Measurements from ENCODE around the gene C16orf92. TPM values are rescaled to one million over a fixed set of nuclear protein-coding genes. Genes with fewer than 3 reads are reported as not detected.

Gene C16orf92
- total RNA-seq, 2 donors from 2014 or later, result not detected

DNA sequence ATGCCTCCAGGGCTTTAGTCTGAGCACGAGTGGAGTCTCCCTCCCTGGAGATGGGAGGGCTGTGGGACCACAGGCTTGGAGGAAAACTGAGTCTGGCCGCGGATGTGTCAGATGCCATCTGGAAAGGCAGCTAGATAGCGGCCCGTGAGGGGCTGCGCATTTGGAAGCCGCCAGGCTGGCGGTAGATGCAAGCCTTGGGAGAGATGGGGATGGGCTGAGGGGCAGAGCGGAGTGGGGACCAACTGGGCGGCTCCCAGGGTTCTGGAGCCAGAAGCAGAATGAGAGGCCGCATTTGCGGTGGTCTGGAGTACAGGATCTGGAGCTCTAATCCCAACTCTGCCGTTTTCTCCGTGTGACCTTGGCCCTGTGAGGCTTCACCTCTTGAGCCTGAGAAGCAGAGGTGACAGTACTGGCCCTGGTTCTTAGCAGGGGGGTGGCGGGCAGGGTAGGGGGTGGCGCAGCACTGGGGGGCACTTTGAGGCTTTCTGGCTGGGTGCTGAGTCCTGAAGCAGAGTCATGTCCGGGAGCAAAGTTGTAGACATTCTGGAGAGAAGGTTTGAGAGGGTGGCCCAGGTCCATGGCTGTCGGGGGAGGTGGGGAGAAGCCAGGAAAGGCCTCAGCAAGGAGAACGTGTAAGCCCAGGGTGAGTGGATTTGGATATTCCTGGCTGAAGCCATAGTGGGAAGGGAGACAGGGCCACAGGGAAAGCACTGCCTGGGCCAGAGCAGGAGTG is 20.2 kb upstream of the C16orf92 start:
- DNase-seq, result no peak
- Mint-ChIP-seq H3K4me1 (no peaks in the 10 kb centered on the region), H3K9me3 (no peaks in the 10 kb centered on the region), H3K27me3 (ENCODE audit: insufficient read depth) (no peaks in the 10 kb centered on the region), H3K27ac (no peak overlapping the region), H3K36me3 (ENCODE audit: low read depth) (peaks cover 27% of the 10 kb centered on the region), H3K4me3 (no peak overlapping the region)
- Histone ChIP-seq H3K9ac (ENCODE audit: extremely low read depth, low read length, poor library complexity, severe bottlenecking) (no peak overlapping the region), H3K27me3 (ENCODE audit: control insufficient read depth, insufficient read depth, low read length, poor library complexity, severe bottlenecking) (no peaks in the 10 kb centered on the region), H3K4me1 (ENCODE audit: control insufficient read depth, insufficient read depth, low read length) (no peaks in the 10 kb centered on the region), H3K9me3 (ENCODE audit: control insufficient read depth, low read length) (no peaks in the 10 kb centered on the region), H3K36me3 (ENCODE audit: control insufficient read depth, insufficient read depth, low read length) (peaks cover 20% of the 10 kb centered on the region), H3K4me3 (ENCODE audit: low read length) (no peak overlapping the region), H3K27ac (ENCODE audit: low read depth, low read length) (no peak overlapping the region)
- TF ChIP-seq, protein P1, sequence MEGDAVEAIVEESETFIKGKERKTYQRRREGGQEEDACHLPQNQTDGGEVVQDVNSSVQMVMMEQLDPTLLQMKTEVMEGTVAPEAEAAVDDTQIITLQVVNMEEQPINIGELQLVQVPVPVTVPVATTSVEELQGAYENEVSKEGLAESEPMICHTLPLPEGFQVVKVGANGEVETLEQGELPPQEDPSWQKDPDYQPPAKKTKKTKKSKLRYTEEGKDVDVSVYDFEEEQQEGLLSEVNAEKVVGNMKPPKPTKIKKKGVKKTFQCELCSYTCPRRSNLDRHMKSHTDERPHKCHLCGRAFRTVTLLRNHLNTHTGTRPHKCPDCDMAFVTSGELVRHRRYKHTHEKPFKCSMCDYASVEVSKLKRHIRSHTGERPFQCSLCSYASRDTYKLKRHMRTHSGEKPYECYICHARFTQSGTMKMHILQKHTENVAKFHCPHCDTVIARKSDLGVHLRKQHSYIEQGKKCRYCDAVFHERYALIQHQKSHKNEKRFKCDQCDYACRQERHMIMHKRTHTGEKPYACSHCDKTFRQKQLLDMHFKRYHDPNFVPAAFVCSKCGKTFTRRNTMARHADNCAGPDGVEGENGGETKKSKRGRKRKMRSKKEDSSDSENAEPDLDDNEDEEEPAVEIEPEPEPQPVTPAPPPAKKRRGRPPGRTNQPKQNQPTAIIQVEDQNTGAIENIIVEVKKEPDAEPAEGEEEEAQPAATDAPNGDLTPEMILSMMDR (conservative IDR thresholded peaks at IDR 0.05), result no peak
- WGBS, 2 experiments (ENCODE audit: insufficient coverage in 1 of 2, insufficient read length in 1 of 2), result 88 to 91% methylated on average over 9 to 19 of the region's 19 CpGs

DNA sequence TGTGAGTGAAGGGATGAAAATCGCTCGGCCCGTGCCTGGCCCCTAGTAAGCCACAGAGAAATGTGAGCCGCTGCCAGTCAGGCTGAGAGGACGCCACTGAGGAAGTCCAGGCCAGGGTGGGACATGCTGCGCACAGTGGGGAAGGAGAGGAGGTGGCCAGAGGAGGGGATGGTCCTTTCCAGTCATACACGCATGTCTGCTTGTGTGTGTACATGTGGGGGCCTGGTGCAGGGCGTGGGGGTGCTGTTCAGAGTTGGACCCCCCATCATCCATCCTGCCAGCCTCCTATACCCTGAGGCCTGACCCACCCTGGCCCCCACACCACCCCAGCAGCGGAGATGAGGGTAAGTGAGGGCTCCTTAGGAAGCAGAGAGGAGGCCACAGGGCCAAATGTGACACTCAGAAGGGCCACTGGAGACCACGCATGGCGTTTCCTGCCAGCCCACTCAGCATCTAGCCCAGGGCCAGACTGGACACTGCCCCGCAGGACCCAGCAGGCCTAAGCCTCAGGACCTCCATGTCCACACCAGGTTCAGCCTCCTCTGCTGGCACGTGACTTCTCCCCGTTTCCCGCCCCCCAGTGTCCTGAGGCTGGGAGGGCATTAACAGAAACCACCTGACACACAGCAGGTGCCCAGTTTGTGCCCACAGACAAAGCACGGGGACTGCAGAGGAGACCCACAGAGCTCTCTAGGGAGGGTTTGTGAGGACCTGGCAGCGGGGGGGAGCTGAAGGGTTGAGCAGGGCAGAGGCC is 19.2 kb upstream of the C16orf92 start:
- no peaks in the 10 kb centered on the region for H3K4me1 Mint-ChIP-seq

DNA sequence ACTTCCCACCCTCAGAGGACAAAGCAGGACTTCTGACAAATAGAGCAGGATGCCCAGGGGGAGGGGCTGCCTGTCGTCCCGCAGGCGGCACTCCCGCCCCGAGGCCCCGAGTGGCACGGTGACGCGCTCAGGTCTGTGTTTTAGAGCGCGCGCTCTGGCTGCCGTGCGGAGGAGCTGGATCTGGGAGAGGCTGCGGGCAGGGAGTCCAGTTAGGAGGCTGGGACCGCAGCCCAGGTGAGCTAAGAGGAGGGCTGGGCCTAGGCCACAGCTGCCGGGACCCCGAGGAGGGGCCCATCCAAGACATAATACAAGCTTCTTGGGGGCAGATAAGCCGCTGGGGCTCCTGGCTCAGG is 18.6 kb upstream of the C16orf92 start:
- no peak for DNase-seq
- WGBS, 2 experiments (ENCODE audit: insufficient coverage in 1 of 2, insufficient read length in 1 of 2), result 94 to 97% methylated on average over 10 to 19 of the region's 19 CpGs
- H3K9me3 Mint-ChIP-seq, result no peaks in the 10 kb centered on the region

More for the DNA sequence above, 19.2 kb upstream of the C16orf92 start:
- DNase-seq, result no peak
- Histone ChIP-seq H3K27ac (ENCODE audit: low read depth, low read length) (no peak overlapping the region), H3K27me3 (ENCODE audit: control insufficient read depth, insufficient read depth, low read length, poor library complexity, severe bottlenecking) (no peaks in the 10 kb centered on the region), H3K9ac (ENCODE audit: extremely low read depth, low read length, poor library complexity, severe bottlenecking) (no peak overlapping the region), H3K36me3 (ENCODE audit: control insufficient read depth, insufficient read depth, low read length) (peaks cover 15% of the 10 kb centered on the region), H3K4me1 (ENCODE audit: control insufficient read depth, insufficient read depth, low read length) (no peaks in the 10 kb centered on the region), H3K9me3 (ENCODE audit: control insufficient read depth, low read length) (no peaks in the 10 kb centered on the region), H3K4me3 (ENCODE audit: low read length) (no peak overlapping the region)
- 92 to 98% methylated on average over 13 to 17 of the region's 17 CpGs for WGBS, 2 experiments (ENCODE audit: insufficient coverage in 1 of 2, insufficient read length in 1 of 2)
- Mint-ChIP-seq H3K4me3 (no peak overlapping the region), H3K27me3 (ENCODE audit: insufficient read depth) (peaks cover 9% of the 10 kb centered on the region), H3K36me3 (ENCODE audit: low read depth) (peaks cover 19% of the 10 kb centered on the region), H3K9me3 (no peaks in the 10 kb centered on the region), H3K27ac (peak overlapping the region; percentile 26)
- TF ChIP-seq, protein P1 (conservative IDR thresholded peaks at IDR 0.05), result no peak

More for the DNA sequence above, 18.6 kb upstream of the C16orf92 start:
- H3K27ac Mint-ChIP-seq, result no peak overlapping the region
- TF ChIP-seq, protein P1 (conservative IDR thresholded peaks at IDR 0.05), result no peak
- H3K27me3 ChIP-seq (ENCODE audit: control insufficient read depth, insufficient read depth, low read length, poor library complexity, severe bottlenecking), result no peaks in the 10 kb centered on the region
- peaks cover 15% of the 10 kb centered on the region for H3K36me3 Mint-ChIP-seq (ENCODE audit: low read depth)
- H3K4me1 Mint-ChIP-seq, result no peaks in the 10 kb centered on the region
- no peak overlapping the region for H3K4me3 ChIP-seq (ENCODE audit: low read length)
- no peak overlapping the region for H3K9ac ChIP-seq (ENCODE audit: extremely low read depth, low read length, poor library complexity, severe bottlenecking)
- H3K9me3 ChIP-seq (ENCODE audit: control insufficient read depth, low read length), result no peaks in the 10 kb centered on the region
- H3K4me3 Mint-ChIP-seq, result no peak overlapping the region
- no peaks in the 10 kb centered on the region for H3K4me1 ChIP-seq (ENCODE audit: control insufficient read depth, insufficient read depth, low read length)
- H3K27ac ChIP-seq (ENCODE audit: low read depth, low read length), result no peak overlapping the region
- H3K36me3 ChIP-seq (ENCODE audit: control insufficient read depth, insufficient read depth, low read length), result peaks cover 15% of the 10 kb centered on the region
- peaks cover 14% of the 10 kb centered on the region for H3K27me3 Mint-ChIP-seq (ENCODE audit: insufficient read depth)

Data from endodermal cell (in vitro differentiated cells).